NCI-H446 treated with DMSO at 0.1 percent for 48 hours (cell line): ENCODE results near the gene UNKL.

ENCODE experiments used
- DNase-seq: peaks from one replicate; lab custom pipeline; 2025; lab: John Stamatoyannopoulos, UW

Gene UNKL

DNA sequence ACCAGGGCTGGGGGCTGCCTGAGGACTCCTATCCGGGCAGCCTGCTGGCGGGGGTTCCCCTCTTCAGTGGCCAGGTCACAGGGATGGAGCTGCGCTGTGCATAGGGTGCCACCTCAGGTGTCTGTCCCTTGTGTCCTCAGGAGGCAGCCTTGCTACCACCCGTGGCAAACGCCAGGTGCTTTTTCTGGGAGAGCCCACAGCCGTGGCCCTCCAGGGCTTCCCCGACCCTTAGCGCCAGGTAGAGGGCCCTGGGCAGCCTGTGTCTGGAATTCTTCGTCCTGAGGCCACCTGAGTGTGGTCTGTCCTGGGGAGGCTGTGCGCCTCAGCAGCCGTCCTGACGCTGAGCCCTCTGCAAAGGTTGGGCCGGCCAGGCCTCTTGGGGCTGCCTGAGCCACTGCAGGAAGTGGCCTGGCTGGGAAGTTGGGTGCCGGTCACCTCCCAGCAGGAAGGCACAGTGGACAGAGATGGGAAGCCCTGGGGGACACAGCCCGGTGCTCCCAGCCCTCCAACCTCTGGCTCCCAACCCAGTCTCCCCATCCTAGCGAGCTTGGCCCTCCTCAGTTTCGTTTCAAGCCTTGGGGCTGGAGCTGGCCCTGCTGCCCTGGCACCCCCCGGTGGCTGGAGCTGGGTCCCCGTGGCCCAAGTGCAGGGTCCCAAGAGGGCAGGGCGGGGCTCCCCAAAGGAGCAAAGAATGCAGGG is 88.7 kb downstream of the UNKL start:
- DNase-seq = no peak

DNA sequence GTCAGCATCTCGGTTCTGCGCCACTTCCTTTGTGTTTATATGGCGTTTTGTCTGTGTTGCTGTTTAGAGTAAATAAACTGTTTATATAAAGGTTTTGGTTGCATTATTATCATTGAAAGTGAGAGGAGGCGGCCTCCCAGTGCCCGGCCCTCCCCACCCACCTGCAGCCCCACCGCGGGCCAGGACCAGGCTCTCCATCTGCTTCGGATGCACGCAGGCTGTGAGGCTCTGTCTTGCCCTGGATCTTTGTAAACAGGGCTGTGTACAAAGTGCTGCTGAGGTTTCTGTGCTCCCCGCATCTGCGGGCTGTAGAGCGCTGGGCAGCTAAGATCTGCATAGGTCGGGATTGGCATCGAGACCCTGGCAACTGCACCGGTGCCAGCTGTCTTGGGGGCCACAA is 89.2 kb downstream of the UNKL start:
- DNase-seq = no peak

DNA sequence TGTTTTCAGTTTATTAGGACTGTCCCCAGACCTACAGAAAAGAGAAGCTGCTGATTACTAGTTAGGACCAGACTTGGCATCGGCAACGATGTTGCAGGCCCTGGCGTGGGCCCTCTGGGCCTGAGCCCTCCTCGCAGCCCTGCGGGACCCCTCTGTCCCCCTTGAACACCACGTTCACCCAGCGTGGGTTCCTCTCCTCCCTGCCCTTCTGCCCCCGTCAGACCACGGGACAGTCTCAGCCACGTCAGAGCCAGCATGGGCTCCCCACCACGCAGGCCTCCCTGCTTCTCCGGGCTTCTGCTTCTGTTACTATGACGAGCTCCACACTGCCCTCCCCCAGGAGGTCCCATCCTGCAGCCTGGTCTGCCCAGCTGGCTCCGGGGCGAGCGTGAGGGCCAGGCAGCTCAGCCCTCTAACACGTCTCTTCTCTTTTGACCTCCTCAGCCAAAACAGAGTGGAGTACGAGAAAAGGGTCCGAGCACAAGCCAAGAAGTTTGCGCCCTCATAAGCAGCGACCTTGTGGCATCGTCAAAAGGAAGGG is 90.1 kb downstream of the UNKL start:
- DNase-seq = no peak

DNA sequence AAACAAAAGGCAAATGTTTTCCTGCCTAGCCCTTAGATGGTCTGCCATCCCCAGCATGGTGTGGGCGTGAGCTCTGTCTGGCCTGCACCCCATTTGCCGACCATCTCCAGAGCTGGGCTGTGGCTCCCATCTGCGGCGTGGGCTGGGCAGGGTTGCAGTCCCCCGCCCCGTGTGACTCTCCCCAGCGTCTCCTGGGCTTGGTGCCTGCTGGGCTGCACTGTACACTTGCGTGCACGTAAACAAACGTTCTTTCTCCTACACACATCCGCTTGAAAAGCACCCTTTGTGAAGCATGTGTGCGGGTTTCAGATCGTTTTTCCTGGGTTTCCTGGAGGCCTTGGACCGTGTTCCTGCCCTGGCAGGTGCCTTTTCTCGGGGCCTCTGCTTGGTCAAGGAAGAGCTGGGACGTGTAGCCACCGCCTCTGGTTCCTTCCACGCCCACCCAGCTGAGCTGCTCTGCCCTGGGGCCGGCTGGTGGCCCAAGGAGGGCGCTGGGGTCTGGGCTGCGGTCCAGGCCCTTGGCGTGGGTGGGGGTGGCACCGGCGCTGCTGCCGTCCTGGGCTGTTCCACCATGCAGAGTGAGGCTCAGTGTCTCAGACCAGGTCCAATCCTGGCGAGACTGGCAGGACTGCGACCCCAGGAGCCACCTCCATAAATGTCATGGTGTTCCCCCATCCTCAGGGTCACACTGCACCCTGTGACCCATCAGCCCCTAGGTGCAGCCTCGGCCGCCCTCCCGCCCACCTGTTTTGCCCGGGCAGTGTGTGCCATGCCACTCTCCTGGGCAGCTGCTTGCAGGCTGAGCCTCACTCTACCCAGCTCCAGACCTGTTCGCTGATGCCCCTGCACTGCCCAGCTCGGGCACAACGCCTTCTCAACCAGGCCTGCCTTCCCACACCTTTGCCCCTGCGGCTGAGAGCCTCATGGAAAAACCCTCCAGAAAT is 90.9 kb downstream of the UNKL start:
- DNase-seq = no peak

DNA sequence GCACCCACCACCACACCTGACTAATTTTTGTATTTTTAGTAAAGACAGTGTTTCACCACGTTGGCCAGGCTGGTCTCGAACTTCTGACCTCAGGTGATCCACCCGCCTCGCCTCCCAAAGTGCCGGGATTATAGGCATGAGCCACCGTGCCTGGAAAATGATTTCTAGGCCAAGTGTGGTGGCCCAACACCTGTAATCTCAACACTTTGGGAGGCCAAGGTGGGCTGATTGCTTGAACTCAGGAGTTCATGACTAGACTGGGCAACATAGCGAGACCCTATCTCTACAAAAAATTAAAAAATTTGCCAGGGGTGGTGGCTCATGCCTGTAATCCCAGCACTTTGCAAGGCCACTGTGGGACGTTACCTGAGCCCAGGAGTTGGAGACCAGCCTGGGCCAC is 92.1 kb downstream of the UNKL start:
- no peak for DNase-seq

DNA sequence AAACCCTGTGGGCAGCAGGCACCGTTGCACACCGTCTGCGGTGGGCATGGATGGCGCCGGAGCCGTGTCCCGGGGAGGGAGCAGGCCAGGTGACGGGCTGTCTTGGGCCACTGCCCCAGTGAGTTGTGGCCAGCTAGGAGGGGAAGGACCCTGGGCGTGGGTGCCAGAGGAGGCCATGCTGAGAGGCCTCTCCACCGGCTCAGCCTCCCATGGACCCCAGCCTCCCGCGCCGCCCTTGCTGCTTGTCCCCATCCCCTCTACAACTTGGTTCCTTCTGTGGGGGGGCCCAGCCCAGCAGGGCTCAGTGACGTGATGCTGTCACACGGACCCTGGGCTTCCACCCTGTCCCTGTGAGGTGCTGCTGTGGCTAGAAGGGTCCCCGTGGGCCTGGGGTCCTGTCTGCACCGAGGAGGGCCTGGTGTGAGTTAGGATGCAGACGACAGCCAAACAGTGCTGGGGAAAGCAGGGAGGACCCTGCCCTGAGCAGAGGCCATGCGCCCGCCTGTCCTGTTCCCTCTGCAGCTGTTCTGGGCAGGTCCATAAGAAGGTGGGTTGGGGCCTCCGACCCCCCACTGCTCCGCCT is 93.8 kb downstream of the UNKL start:
- DNase-seq = no peak

DNA sequence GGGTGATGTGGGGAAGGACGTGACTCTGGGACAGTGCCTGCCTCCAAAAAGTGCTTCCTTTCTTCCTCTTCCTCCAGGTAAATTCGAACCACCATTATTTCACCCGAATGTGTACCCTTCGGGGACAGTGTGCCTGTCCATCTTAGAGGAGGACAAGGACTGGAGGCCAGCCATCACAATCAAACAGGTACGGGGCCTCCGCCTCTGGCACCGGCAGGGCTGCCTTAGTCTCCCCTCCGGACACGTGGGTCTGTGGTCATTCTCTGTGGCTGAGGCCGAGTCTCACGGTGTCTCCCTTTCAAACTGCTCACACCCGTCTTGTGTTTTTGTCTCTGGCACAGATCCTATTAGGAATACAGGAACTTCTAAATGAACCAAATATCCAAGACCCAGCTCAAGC is 94.4 kb downstream of the UNKL start:
- no peak for DNase-seq

DNA sequence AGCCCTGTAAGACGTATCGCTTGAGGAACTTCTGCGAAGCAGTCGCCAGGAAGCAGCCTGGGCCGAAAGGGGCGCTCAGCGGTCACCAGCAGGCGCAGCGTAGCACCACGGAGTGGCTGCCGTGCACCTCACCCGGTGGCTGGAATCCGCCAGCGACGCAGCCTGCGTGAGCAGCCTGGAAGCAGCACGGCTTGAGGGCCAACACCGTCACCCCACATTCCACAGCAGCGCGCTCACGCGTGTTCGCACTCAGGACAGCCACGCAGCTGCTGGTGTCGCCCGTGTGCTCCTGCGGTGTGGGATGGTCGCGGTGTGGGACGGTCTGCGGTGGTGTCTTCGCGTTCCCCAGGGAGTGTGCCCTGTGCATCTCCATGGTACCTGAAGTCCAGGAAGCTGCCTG is 95.5 kb downstream of the UNKL start:
- no peak for DNase-seq

DNA sequence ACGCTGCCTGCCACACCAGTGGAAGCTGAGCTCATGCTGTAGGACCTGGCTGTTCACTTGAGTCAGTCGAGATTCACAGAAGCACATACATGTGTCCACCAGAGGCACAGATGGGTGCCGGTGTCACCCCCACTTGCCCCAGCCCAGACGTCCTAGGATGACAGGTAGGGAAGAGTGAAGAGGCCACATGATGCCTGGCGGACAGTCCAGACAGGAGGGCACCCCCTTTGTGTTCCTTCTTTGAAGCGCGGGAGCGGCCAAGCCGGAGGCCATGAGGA is 96.3 kb downstream of the UNKL start:
- DNase-seq = no peak

DNA sequence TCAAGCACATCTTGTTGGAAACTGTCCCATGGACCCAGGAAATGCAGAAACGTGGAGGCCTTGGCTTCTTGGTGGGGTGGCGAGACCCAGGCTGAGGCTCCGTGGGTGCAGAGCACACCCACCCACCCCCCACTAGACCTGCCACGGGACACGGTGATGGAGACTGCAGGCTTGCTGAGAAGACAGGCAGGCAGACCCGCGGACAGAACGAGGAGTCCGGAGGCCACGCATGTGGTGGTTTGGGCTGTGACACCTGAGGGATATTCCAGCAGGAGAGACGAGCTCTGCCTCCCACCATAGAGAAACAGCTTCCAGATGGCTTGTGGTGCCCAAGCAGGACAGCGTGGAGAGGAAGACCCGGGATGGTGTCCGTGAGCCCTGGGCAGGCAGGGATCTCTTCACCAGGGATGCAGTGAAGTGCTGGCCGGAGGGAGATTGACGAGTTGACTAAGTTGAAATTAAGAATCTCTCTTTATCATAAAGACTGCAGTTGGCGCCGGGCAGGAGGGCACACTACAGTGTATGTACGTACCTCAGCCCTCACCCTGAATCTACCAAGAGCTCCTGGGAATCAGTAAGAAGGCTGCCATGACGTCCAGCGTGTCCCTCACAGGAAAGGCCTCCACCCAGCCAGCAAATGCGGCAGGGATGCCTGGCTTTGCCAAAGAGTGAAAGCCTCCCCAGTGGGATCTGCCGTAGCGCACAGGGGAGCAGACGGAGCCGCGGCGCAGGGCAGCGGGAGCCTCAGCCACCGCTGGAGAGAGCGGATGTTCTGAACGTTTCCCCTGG is 96.8 kb downstream of the UNKL start:
- DNase-seq = no peak

DNA sequence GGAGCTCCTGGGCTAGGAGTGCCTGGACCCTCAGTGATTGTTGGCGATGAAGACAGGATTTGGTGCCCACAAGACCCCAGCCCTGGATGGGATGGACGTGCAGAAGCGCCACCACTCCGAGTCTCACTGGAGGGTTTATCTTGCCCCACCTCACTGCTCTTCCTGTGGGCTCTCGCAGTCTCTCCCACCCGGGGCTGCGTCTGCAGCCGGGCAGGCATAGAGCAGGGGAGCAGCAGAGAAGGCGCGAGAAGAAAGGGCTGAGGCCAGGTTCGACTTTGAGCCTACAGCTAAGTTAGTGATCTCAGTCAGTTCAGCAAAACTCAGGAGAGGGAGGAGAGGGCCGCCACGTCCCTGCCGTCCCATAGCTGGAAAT is 98.5 kb downstream of the UNKL start:
- DNase-seq = no peak

DNA sequence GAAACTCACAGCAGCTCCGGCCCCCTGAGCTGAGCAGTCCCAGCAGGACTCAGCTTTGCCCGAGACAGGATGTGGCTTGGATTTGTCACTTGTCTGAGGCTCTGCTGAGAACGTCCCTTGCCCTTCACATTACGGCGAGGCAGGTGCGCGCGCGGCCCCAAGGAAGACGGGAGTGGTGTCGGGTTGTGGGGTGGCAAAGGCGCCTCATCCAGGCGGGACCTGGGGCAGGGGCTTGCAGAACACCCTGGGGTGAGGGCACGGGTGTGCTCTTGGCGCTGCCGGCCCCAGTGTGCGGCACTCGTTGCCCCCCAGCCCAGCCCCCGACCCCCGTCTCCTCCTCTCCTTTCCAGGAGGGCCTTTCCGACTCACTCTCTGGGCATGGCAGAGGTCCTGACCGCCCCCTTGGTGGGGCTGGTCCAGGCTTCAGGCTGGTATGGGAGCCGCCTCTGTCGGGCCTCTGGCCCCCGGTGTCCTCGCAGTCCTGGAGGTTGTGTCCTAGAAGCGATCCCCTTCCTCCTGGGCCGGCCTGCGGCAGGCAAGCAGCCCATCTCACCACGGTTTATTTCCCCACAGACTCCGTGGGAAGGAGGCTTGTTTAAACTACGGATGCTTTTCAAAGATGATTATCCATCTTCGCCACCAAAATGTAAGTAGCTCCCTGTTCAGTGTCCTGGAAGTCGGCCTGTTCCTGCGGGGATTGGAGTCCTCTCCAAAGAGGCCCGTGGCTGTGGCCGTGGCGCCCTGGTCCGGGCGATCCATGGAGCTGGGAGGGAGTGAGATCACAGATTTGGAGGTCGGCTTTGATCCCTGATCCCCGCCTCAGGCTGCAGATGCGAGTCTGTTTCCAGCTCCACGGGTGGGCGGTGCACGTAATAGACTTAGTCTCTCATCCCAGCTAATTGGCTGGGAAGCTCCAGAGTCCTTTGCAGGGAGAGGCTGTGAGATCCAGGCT is 99.1 kb downstream of the UNKL start:
- no peak for DNase-seq

DNA sequence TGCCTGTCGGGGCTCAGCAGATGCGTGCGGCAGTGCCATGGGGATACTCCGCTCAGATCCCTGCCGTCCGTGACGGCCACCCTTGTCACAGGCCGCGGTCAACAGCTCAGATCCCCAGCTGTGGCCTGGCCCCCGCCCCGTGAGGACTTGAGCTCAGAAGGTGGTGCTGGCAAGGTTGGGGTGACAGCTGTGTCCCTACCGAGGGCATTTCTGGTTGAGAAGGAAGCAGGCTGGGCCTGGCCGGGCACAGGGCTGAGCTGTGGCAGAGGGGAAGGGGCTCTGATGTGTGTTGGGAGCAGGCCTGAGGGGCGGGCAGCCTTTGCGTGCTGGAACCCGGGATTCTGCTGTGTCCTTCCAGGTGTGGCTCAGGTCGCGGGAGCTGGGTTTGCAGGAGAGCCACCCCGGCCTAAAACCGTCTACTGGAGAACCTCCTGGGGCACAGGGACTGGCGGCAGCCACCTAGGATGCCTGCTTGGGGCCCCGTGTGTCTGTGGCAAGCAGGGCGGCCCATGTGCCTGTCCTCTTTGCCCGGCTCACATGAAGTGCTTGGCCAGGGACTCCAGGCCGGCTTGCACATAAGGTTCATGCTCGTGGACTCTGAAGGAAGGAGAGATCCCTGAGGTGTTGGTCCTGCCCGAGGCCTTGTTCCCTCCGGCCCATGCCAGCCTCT is 100.0 kb downstream of the UNKL start:
- DNase-seq = no peak

DNA sequence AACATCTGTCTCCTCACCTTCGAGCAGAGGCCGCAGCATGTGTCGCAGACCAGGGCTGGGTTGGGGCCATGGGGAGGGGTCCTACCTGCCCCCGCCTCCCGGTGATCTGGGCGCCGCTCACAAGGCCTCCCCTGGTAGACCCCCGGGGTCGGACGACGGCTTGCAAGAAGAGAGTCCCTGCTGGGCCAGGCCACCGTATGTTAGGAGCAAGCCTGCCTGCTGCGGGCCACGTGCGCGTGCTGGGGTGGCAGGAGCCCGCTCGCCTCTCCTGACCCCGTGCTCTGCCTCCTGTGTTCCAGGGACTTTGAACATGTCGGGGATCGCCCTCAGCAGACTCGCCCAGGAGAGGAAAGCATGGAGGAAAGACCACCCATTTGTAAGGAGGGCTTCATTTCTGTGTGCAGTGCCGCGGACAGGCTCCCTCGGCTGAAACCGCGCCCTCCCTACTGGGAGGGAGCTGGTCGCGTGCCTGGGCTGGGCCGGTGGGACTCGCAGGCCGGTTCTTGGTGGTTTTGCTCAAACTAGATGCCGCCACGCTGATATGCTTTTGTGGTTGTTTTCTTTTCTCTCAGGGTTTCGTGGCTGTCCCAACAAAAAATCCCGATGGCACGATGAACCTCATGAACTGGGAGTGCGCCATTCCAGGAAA is 100.7 kb downstream of the UNKL start:
- no peak for DNase-seq
